ENCODE results near the gene VPS37B.

DNA sequence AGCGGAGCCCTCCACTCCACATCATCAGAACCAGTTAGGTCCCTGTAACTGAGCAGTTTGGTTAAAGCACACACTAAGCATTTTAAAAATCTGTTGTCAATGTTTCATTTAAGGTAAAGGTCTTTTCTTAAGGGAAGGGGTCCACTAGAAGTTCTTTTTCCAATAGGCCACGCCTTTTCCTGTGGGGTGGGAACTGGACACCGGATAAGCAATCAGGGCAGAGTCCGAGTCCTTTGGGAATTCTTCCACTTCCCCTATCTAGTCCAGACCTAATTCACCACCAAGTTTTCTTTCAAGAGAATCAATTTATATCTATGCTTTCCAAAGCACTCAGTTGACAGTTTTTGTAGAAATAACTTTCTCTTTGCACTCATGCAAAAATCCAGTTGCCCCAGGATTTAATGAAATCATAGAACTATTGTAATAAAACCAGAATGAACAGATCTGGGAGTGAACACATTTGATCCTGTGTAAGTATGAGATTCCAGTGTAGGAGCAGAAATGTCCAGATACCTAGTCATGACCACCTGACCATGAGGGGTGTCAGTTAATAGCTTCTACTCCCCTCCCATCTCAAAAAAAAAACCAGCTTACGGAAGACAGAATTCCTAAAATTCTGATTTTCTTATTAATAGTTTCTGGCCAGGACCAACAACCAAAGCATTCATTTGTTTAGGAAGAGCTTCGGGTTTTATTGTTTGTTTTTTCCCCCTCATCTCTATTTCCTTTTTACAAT is 11.7 kb downstream of the VPS37B start:
- no peak for TF ChIP-seq POLR2A (IDR thresholded peaks at IDR 0.05)
- TF ChIP-seq, protein P1, sequence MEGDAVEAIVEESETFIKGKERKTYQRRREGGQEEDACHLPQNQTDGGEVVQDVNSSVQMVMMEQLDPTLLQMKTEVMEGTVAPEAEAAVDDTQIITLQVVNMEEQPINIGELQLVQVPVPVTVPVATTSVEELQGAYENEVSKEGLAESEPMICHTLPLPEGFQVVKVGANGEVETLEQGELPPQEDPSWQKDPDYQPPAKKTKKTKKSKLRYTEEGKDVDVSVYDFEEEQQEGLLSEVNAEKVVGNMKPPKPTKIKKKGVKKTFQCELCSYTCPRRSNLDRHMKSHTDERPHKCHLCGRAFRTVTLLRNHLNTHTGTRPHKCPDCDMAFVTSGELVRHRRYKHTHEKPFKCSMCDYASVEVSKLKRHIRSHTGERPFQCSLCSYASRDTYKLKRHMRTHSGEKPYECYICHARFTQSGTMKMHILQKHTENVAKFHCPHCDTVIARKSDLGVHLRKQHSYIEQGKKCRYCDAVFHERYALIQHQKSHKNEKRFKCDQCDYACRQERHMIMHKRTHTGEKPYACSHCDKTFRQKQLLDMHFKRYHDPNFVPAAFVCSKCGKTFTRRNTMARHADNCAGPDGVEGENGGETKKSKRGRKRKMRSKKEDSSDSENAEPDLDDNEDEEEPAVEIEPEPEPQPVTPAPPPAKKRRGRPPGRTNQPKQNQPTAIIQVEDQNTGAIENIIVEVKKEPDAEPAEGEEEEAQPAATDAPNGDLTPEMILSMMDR (IDR thresholded peaks at IDR 0.05), result no peak
- TF ChIP-seq EP300 (IDR thresholded peaks at IDR 0.05), result no peak
